Measurements from ENCODE around the gene KCNN4.
"Not testable (repeated sequence)": the region's sequence is repeated elsewhere in the genome, so short reads cannot be mapped to it uniquely, and the experiment has no call there.

KCNN4 gene

GRCh38 chr19:43807651-43808050 lies 26.9 kb upstream of the KCNN4 start:
- no peak overlapping the region for H3K27ac Mint-ChIP-seq
- H3K36me3 Mint-ChIP-seq (ENCODE audit: low read depth): no peaks in the 10 kb centered on the region
- no peak overlapping the region for H3K4me3 Mint-ChIP-seq
- no peaks in the 10 kb centered on the region for H3K4me1 Mint-ChIP-seq (ENCODE audit: low read depth)
- peaks cover 15% of the 10 kb centered on the region for H3K27me3 Mint-ChIP-seq (ENCODE audit: low read depth)
- no peaks in the 10 kb centered on the region for H3K9me3 Mint-ChIP-seq

- H3K9me3 Mint-ChIP-seq: no peaks in the 10 kb centered on the region
- peaks cover 15% of the 10 kb centered on the region for H3K27me3 Mint-ChIP-seq (ENCODE audit: low read depth)
- no peaks in the 10 kb centered on the region for H3K4me1 Mint-ChIP-seq (ENCODE audit: low read depth)
- H3K4me3 Mint-ChIP-seq: no peak overlapping the region
- H3K36me3 Mint-ChIP-seq (ENCODE audit: low read depth): no peaks in the 10 kb centered on the region
- no peak overlapping the region for H3K27ac Mint-ChIP-seq
Observed at GRCh38 chr19:43806848-43807247, 26.1 kb upstream of the KCNN4 start.

- peaks cover 15% of the 10 kb centered on the region for H3K27me3 Mint-ChIP-seq (ENCODE audit: low read depth)
- not testable (repeated sequence) for H3K36me3 Mint-ChIP-seq (ENCODE audit: low read depth); H3K27ac Mint-ChIP-seq; H3K4me1 Mint-ChIP-seq (ENCODE audit: low read depth); H3K4me3 Mint-ChIP-seq; H3K9me3 Mint-ChIP-seq
Observed at GRCh38 chr19:43806401-43806800, 25.6 kb upstream of the KCNN4 start.

- Mint-ChIP-seq H3K27ac (no peak overlapping the region), H3K36me3 (ENCODE audit: low read depth) (no peaks in the 10 kb centered on the region)
Observed at GRCh38 chr19:43804432-43804831, 23.7 kb upstream of the KCNN4 start.

GRCh38 chr19:43802216-43802951 lies 21.6 kb upstream of the KCNN4 start, which contains the start of gene LYPD5:
TSS of gene LYPD5 (minus strand) at chr19:43802447. CDS start at chr19:43802380, 67 bp downstream.
- no peaks in the 10 kb centered on the region for H3K36me3 Mint-ChIP-seq (ENCODE audit: low read depth)
- peaks cover 12% of the 10 kb centered on the region for H3K27me3 Mint-ChIP-seq (ENCODE audit: low read depth)
- no peaks in the 10 kb centered on the region for H3K9me3 Mint-ChIP-seq
- H3K27ac Mint-ChIP-seq: no peak within 1 kb of the TSS
- H3K4me3 Mint-ChIP-seq: no peak within 1 kb of the TSS
- peaks cover 5% of the 10 kb centered on the region for H3K4me1 Mint-ChIP-seq (ENCODE audit: low read depth)

More at GRCh38 chr19:43804432-43804831, 23.7 kb upstream of the KCNN4 start:
- no peaks in the 10 kb centered on the region for H3K9me3 Mint-ChIP-seq
- H3K27me3 Mint-ChIP-seq (ENCODE audit: low read depth): peaks cover 18% of the 10 kb centered on the region
- H3K4me3 Mint-ChIP-seq: no peak overlapping the region
- H3K4me1 Mint-ChIP-seq (ENCODE audit: low read depth): no peaks in the 10 kb centered on the region

GRCh38 chr19:43799502-43800142 lies 18.8 kb upstream of the KCNN4 start:
- Mint-ChIP-seq H3K9me3 (no peaks in the 10 kb centered on the region), H3K4me1 (ENCODE audit: low read depth) (peaks cover 7% of the 10 kb centered on the region), H3K27ac (no peak overlapping the region), H3K27me3 (ENCODE audit: low read depth) (peaks cover 11% of the 10 kb centered on the region), H3K36me3 (ENCODE audit: low read depth) (no peaks in the 10 kb centered on the region), H3K4me3 (peak overlapping the region; percentile 65)

GRCh38 chr19:43798546-43799409 lies 18.0 kb upstream of the KCNN4 start:
- Mint-ChIP-seq H3K27ac (no peak overlapping the region), H3K4me3 (peak overlapping the region; percentile 65), H3K36me3 (ENCODE audit: low read depth) (no peaks in the 10 kb centered on the region), H3K9me3 (no peaks in the 10 kb centered on the region), H3K4me1 (ENCODE audit: low read depth) (peaks cover 7% of the 10 kb centered on the region), H3K27me3 (ENCODE audit: low read depth) (peaks cover 14% of the 10 kb centered on the region)

- H3K27ac Mint-ChIP-seq: no peak overlapping the region
- H3K4me3 Mint-ChIP-seq: peak overlapping the region; percentile 65
- peaks cover 7% of the 10 kb centered on the region for H3K4me1 Mint-ChIP-seq (ENCODE audit: low read depth)
- peaks cover 21% of the 10 kb centered on the region for H3K27me3 Mint-ChIP-seq (ENCODE audit: low read depth)
- no peaks in the 10 kb centered on the region for H3K9me3 Mint-ChIP-seq
- H3K36me3 Mint-ChIP-seq (ENCODE audit: low read depth): no peaks in the 10 kb centered on the region
Observed at GRCh38 chr19:43798026-43798545, 17.3 kb upstream of the KCNN4 start.

GRCh38 chr19:43797556-43797955 lies 16.8 kb upstream of the KCNN4 start:
- no peak overlapping the region for H3K27ac Mint-ChIP-seq
- peak overlapping the region; percentile 49 for H3K4me3 Mint-ChIP-seq
- H3K9me3 Mint-ChIP-seq: no peaks in the 10 kb centered on the region
- H3K27me3 Mint-ChIP-seq (ENCODE audit: low read depth): peaks cover 21% of the 10 kb centered on the region
- H3K4me1 Mint-ChIP-seq (ENCODE audit: low read depth): peaks cover 7% of the 10 kb centered on the region
- no peaks in the 10 kb centered on the region for H3K36me3 Mint-ChIP-seq (ENCODE audit: low read depth)

- Mint-ChIP-seq H3K4me3 (peak overlapping the region; percentile 49), H3K27me3 (ENCODE audit: low read depth) (peaks cover 21% of the 10 kb centered on the region), H3K9me3 (no peaks in the 10 kb centered on the region), H3K4me1 (ENCODE audit: low read depth) (peaks cover 7% of the 10 kb centered on the region), H3K36me3 (ENCODE audit: low read depth) (no peaks in the 10 kb centered on the region), H3K27ac (no peak overlapping the region)
Observed at GRCh38 chr19:43797118-43797517, 16.3 kb upstream of the KCNN4 start.

- no peaks in the 10 kb centered on the region for H3K9me3 Mint-ChIP-seq
- peaks cover 14% of the 10 kb centered on the region for H3K27me3 Mint-ChIP-seq (ENCODE audit: low read depth)
- no peaks in the 10 kb centered on the region for H3K36me3 Mint-ChIP-seq (ENCODE audit: low read depth)
- H3K4me1 Mint-ChIP-seq (ENCODE audit: low read depth): no peaks in the 10 kb centered on the region
- no peak overlapping the region for H3K4me3 Mint-ChIP-seq
- no peak overlapping the region for H3K27ac Mint-ChIP-seq
Observed at GRCh38 chr19:43790587-43790986, 9.8 kb upstream of the KCNN4 start.

GRCh38 chr19:43789029-43789428 lies 8.3 kb upstream of the KCNN4 start:
- H3K9me3 Mint-ChIP-seq: no peaks in the 10 kb centered on the region
- peaks cover 12% of the 10 kb centered on the region for H3K4me1 Mint-ChIP-seq (ENCODE audit: low read depth)
- H3K27me3 Mint-ChIP-seq (ENCODE audit: low read depth): peaks cover 13% of the 10 kb centered on the region
- H3K4me3 Mint-ChIP-seq: no peak overlapping the region
- no peak overlapping the region for H3K27ac Mint-ChIP-seq
- no peaks in the 10 kb centered on the region for H3K36me3 Mint-ChIP-seq (ENCODE audit: low read depth)

GRCh38 chr19:43786665-43787064 lies 5.9 kb upstream of the KCNN4 start:
- Mint-ChIP-seq H3K27ac (no peak overlapping the region), H3K36me3 (ENCODE audit: low read depth) (no peaks in the 10 kb centered on the region), H3K27me3 (ENCODE audit: low read depth) (peaks cover 3% of the 10 kb centered on the region), H3K4me3 (no peak overlapping the region), H3K9me3 (no peaks in the 10 kb centered on the region), H3K4me1 (ENCODE audit: low read depth) (peaks cover 34% of the 10 kb centered on the region)

GRCh38 chr19:43784981-43785808 lies 4.4 kb upstream of the KCNN4 start:
- no peaks in the 10 kb centered on the region for H3K9me3 Mint-ChIP-seq
- peak overlapping the region; percentile 52 for H3K4me3 Mint-ChIP-seq
- peaks cover 3% of the 10 kb centered on the region for H3K27me3 Mint-ChIP-seq (ENCODE audit: low read depth)
- H3K27ac Mint-ChIP-seq: peak overlapping the region; percentile 97
- peaks cover 41% of the 10 kb centered on the region for H3K4me1 Mint-ChIP-seq (ENCODE audit: low read depth)
- H3K36me3 Mint-ChIP-seq (ENCODE audit: low read depth): peaks cover 2% of the 10 kb centered on the region
